Ishikawa (cell line): ENCODE results near the gene DPPA5.

Experiments
- EP300 ChIP-seq: IDR thresholded peaks from 2 replicates; pipeline ENCODE4 v1.6.1; 2012; ENCODE audit warnings: borderline replicate concordance
- RAD21 ChIP-seq: IDR thresholded peaks from 2 replicates; pipeline ENCODE4 v1.6.1; 2012; ENCODE audit warnings: low read depth
- TF ChIP-seq, protein P1 (sequence below): IDR thresholded peaks from 2 replicates; pipeline ENCODE4 v1.6.1; 2012
- TF ChIP-seq, protein P2 (sequence below): IDR thresholded peaks from 2 replicates; pipeline ENCODE4 v1.6.1; 2012; ENCODE audit warnings: low read depth, mild to moderate bottlenecking

DNA sequence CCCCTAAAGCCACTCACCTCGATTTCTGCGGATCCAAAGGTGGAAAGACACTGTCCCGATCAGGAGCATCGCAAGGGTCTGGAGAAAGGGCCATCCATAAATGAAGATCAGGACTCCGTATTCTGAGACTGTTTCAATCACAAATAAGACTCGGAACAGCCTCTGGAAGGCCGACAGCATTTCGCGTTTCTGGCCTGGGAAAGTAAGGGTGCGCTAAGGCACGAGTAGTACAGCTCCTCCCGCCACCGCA, 44.6 kb downstream of the DPPA5 start:
- no peak for TF ChIP-seq RAD21
- TF ChIP-seq, protein P1, sequence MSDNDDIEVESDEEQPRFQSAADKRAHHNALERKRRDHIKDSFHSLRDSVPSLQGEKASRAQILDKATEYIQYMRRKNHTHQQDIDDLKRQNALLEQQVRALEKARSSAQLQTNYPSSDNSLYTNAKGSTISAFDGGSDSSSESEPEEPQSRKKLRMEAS: no peak
- TF ChIP-seq, protein P2, sequence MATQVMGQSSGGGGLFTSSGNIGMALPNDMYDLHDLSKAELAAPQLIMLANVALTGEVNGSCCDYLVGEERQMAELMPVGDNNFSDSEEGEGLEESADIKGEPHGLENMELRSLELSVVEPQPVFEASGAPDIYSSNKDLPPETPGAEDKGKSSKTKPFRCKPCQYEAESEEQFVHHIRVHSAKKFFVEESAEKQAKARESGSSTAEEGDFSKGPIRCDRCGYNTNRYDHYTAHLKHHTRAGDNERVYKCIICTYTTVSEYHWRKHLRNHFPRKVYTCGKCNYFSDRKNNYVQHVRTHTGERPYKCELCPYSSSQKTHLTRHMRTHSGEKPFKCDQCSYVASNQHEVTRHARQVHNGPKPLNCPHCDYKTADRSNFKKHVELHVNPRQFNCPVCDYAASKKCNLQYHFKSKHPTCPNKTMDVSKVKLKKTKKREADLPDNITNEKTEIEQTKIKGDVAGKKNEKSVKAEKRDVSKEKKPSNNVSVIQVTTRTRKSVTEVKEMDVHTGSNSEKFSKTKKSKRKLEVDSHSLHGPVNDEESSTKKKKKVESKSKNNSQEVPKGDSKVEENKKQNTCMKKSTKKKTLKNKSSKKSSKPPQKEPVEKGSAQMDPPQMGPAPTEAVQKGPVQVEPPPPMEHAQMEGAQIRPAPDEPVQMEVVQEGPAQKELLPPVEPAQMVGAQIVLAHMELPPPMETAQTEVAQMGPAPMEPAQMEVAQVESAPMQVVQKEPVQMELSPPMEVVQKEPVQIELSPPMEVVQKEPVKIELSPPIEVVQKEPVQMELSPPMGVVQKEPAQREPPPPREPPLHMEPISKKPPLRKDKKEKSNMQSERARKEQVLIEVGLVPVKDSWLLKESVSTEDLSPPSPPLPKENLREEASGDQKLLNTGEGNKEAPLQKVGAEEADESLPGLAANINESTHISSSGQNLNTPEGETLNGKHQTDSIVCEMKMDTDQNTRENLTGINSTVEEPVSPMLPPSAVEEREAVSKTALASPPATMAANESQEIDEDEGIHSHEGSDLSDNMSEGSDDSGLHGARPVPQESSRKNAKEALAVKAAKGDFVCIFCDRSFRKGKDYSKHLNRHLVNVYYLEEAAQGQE: no peak
- TF ChIP-seq EP300: no peak
